Measurements from ENCODE around the gene CTRB1. TPM values are rescaled to one million over a fixed set of nuclear protein-coding genes. Genes with fewer than 3 reads are reported as not detected.
A peak's percentile ranks its signal among the peaks of the same experiment; 100 is the strongest.

The CTRB1 gene
- total RNA-seq, 1 experiment from 2014 or later = not detected

- Mint-ChIP-seq H3K4me3 (peak overlapping the region; percentile 51 to 77; a peak in 3 of 5 replicates), H3K27ac (no peak overlapping the region), H3K36me3 (ENCODE audit: insufficient read depth in 1 of 3, low read depth in 3 of 3) (peaks cover 0 to 2% (median 2%) of the 10 kb centered on the region in 3 experiments; a peak in 1 of 7 replicates), H3K27me3 (ENCODE audit: low read depth) (no peaks in the 10 kb centered on the region; the same call in 1 of the 2 replicates), H3K4me1 (peaks cover 60 to 70% of the 10 kb centered on the region in 2 experiments), H3K9me3 (no peaks in the 10 kb centered on the region)
- H4K20me1 ChIP-seq (ENCODE audit: control insufficient read depth, insufficient read depth, insufficient read length) = no peaks in the 10 kb centered on the region
- H4K91ac ChIP-seq (ENCODE audit: insufficient read length, low read depth, low read length) = no peak overlapping the region
- WGBS (ENCODE audit: extremely low coverage, insufficient read length, low lambda C conversion rate) = no CpG with 5 or more reads among the region's 5 CpGs
- no peak overlapping the region for H3T11ph ChIP-seq (ENCODE audit: low read length)
- no peak overlapping the region for H3K23ac ChIP-seq (ENCODE audit: insufficient read length, low read depth, low read length)
- no peaks in the 10 kb centered on the region for H3K9me3 ChIP-seq (ENCODE audit: control insufficient read depth, low read depth, low read length)
- H2BK15ac ChIP-seq (ENCODE audit: low read depth, low read length) = no peak overlapping the region
- H2AK5ac ChIP-seq (ENCODE audit: insufficient read length, low read length) = no peak overlapping the region
- H2BK5ac ChIP-seq (ENCODE audit: insufficient read length, low read length) = no peak overlapping the region
- H3K27ac ChIP-seq (ENCODE audit: insufficient read length, low read depth, low read length) = no peak overlapping the region
- peak overlapping the region; percentile 67 for H3K4me2 ChIP-seq (ENCODE audit: insufficient read depth, insufficient read length, low read length)
- no peak overlapping the region for H2BK12ac ChIP-seq (ENCODE audit: insufficient read length, low read depth, low read length)
- H3K23me2 ChIP-seq (ENCODE audit: insufficient read length, low read depth, low read length, poor library complexity, severe bottlenecking) = peaks cover 15% of the 10 kb centered on the region
- H4K8ac ChIP-seq (replicated peaks; ENCODE audit: insufficient read length, low read depth, low read length) = no peak overlapping the region
- TF ChIP-seq CTCF (conservative IDR thresholded peaks at IDR 0.05) = no peak
- peaks cover 50% of the 10 kb centered on the region; the same call in 1 of the 2 replicates for H3K79me2 ChIP-seq (ENCODE audit: insufficient read depth, low read length)
- H3K79me1 ChIP-seq (ENCODE audit: insufficient read depth, low read depth, low read length, poor library complexity, severe bottlenecking) = peaks cover 8% of the 10 kb centered on the region
- no peak overlapping the region for H3K18ac ChIP-seq (ENCODE audit: insufficient read length, low read depth, low read length)
- H3K27me3 ChIP-seq (ENCODE audit: insufficient read depth, low read length) = no peaks in the 10 kb centered on the region
- no peak overlapping the region for H3K14ac ChIP-seq (ENCODE audit: insufficient read depth, low read length)
- no peak overlapping the region for H2AFZ ChIP-seq (ENCODE audit: low read length)
- no peak for DNase-seq
- H3K9ac ChIP-seq (ENCODE audit: extremely low read depth, insufficient read length, low read length) = no peak overlapping the region
- no peak overlapping the region for H2BK20ac ChIP-seq (ENCODE audit: low read depth, low read length, poor library complexity, severe bottlenecking)
- no peak overlapping the region for H4K5ac ChIP-seq (ENCODE audit: insufficient read length, low read depth, low read length)
- H3K4ac ChIP-seq (ENCODE audit: low read depth, low read length) = no peak overlapping the region
- no peak overlapping the region for H2BK120ac ChIP-seq (ENCODE audit: low read depth, low read length, poor library complexity, severe bottlenecking)
- peaks cover 15% of the 10 kb centered on the region; the same call in 1 of the 2 replicates for H3K4me1 ChIP-seq (ENCODE audit: insufficient read depth, low read length)
- H3K56ac ChIP-seq (ENCODE audit: insufficient read length, low read depth, low read length) = no peak overlapping the region
These were observed 30.7 kb downstream of the CTRB1 start for GRCh38 chr16:75249441-75249840.

Measured in H9 (cell line).